Testis (tissue), 2 donors: ENCODE data around the gene SH3BGR.

Source experiments
- CTCF ChIP-seq, 3 experiments: fragments of 450-650 bp in 2 of 3; fragments of 200-600 bp in 1 of 3; sonication (generic) in 1 of 3; IDR thresholded peaks; one replicate each; pipeline ENCODE4 v1.5.1; 2016 to 2019; ENCODE audit warnings: antibody characterized with exemption in 3 of 3, mild to moderate bottlenecking in 2 of 3, moderate library complexity in 1 of 3
- POLR2A ChIP-seq: fragments of 450-650 bp; IDR thresholded peaks from one replicate; pipeline ENCODE4 v1.6.1; 2017; ENCODE audit warnings: antibody characterized with exemption, mild to moderate bottlenecking, moderate library complexity

- TF ChIP-seq CTCF (IDR thresholded peaks at IDR 0.05) (no peak), POLR2A (no peak)
Observed at GRCh38 chr21:39451332-39452206, at the start of gene SH3BGR.
